T-helper 2 cell treated with Interferon-gamma antibody and Interleukin-4, amounts not matched to agents 5 μg/mL and 100 μg/mL, for 36 hours (primary cell): ENCODE results near the gene CYBC1.
"Not testable (repeated sequence)": the region's sequence is repeated elsewhere in the genome, so short reads cannot be mapped to it uniquely, and the experiment has no call there.

Experiments used
- DNase-seq: peaks from one replicate; pipeline ENCODE4 v3.0.0; 2021; ENCODE audit warnings: low spot score
- H3K27ac Mint-ChIP-seq: one replicate; pipeline ENCODE4 v1.8.0; 2021; ENCODE audit warnings: mild to moderate bottlenecking, mixed read lengths
- H3K27me3 Mint-ChIP-seq: one replicate; pipeline ENCODE4 v1.8.0; 2021; ENCODE audit warnings: low read depth, mixed read lengths
- H3K36me3 Mint-ChIP-seq: one replicate; pipeline ENCODE4 v1.8.0; 2021; ENCODE audit warnings: low read depth, mixed read lengths
- H3K4me1 Mint-ChIP-seq: one replicate; pipeline ENCODE4 v1.8.0; 2021; ENCODE audit warnings: low read depth, mixed read lengths
- H3K4me3 Mint-ChIP-seq: one replicate; pipeline ENCODE4 v1.8.0; 2022; ENCODE audit warnings: mild to moderate bottlenecking, moderate library complexity, mixed read lengths
- H3K9me3 Mint-ChIP-seq: one replicate; pipeline ENCODE4 v1.8.0; 2021; ENCODE audit warnings: mixed read lengths

The CYBC1 gene

DNA sequence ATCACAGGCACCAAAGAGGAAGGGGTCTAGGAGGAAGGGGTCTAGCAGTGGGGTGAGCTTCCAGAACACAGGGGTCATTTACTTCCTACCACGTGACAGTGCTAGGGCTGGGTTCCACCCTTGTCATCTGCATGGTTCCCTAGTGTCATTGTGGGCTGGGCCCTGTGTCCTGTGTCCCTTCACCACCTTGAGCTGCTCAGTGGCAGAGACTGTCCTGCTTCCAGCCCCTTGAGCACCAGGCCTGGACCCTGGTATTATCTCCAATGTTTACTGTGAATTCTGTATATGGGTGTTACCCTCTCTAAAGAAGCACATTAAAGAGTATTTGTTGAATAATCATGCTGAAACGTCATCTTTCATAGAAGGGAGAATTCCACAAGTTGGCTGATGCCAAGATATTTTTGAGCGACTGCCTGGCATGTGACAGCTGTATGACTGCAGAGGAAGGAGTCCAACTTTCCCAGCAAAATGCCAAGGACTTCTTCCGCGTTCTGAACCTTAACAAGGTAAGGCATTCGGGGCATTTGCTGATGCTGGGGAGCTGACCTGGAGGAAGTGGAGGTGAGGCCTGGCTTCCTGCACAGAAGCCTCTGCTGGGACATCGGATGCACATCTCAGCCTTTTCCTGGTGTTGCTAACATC lies 13.5 kb upstream of the CYBC1 start:
- no peak overlapping the region for H3K27ac Mint-ChIP-seq
- no peak for DNase-seq
- peaks cover 64% of the 10 kb centered on the region for H3K36me3 Mint-ChIP-seq
- H3K4me1 Mint-ChIP-seq, result peaks cover 26% of the 10 kb centered on the region
- no peaks in the 10 kb centered on the region for H3K9me3 Mint-ChIP-seq
- no peaks in the 10 kb centered on the region for H3K27me3 Mint-ChIP-seq
- no peak overlapping the region for H3K4me3 Mint-ChIP-seq

DNA sequence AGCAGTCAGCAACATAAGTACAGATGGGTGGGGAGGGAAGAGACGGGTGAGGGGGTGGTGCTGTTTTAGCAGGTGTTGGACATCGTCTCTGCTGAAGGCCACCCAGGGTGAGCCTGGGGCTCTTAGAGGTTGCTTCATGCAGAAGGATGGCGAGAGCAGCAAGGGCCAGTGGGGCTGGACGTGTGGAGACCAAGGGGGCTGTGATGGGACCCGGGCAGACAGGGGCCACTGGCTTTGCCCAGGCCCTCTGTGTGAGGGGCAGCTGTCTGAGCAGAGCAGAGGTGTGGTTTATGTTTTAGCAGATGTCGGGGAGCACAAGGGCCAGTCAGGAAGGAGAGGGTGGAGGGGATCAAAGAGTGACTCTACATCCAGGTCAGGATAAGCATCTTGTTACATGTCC lies 12.8 kb upstream of the CYBC1 start:
- peaks cover 23% of the 10 kb centered on the region for H3K4me1 Mint-ChIP-seq
- H3K27ac Mint-ChIP-seq, result peak overlapping the region; percentile 22
- peaks cover 57% of the 10 kb centered on the region for H3K36me3 Mint-ChIP-seq
- H3K9me3 Mint-ChIP-seq, result no peaks in the 10 kb centered on the region
- no peaks in the 10 kb centered on the region for H3K27me3 Mint-ChIP-seq
- no peak overlapping the region for H3K4me3 Mint-ChIP-seq
- no peak for DNase-seq

DNA sequence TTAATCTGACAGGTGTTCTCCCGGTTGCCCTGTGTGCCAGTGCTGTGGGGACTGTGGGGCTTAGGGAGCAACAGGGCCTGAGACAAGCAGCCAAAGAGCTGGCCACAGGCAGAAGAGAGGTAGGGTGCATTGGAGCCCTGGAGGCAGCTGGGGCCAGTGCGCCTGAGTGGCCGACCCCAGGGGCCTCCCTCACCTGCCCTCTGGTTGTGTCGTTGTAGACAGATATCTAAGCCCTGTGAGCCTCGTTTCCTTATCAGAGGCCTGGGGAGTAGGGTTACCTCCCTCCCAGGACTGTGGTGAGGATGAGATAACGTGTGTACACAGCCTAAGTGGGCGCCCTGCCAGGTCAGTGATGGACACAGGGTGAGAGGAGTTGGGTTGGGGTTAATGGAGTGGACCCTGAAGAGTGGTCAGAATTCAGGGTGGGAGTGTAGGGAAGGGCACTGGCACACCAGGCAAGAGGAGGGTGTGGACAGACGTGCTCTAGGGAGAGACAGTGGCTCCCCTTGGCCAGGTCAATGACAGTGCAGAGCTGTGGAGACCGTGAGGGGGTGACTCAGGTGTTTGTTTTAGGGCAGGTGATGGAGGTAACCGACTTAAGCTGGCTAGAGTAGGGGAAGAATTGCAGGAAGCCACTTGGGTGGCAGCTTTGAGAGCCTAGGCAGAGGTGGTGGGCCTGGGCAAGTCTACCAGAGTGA lies 11.4 kb upstream of the CYBC1 start:
- H3K27me3 Mint-ChIP-seq, result no peaks in the 10 kb centered on the region
- H3K36me3 Mint-ChIP-seq, result peaks cover 59% of the 10 kb centered on the region
- DNase-seq, result no peak
- no peaks in the 10 kb centered on the region for H3K9me3 Mint-ChIP-seq
- peak overlapping the region; percentile 46 for H3K27ac Mint-ChIP-seq
- H3K4me1 Mint-ChIP-seq, result peaks cover 31% of the 10 kb centered on the region
- no peak overlapping the region for H3K4me3 Mint-ChIP-seq

DNA sequence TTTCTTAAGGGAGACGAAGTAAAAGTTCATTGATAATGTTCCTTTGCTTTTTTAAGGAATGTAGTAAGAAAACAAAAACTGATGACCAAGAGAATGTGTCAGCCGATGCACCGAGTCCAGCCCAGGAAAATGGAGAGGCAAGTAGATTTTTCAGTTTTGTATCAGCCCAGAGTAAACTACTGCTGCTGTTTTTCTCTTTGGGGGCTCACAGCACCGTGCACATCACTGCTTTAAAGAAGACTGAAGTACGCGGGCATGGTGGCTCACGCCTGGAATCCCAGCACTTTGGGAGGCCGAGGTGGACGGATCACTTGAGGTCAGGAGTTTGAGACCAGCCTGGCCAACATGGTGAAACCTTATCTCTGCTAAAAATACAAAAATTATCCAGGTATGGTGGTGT lies 9.4 kb upstream of the CYBC1 start:
- Mint-ChIP-seq H3K4me1 (peaks cover 30% of the 10 kb centered on the region), H3K36me3 (peaks cover 45% of the 10 kb centered on the region), H3K4me3 (peak overlapping the region; percentile 32)
- not testable (repeated sequence) for H3K9me3 Mint-ChIP-seq, H3K27ac Mint-ChIP-seq, H3K27me3 Mint-ChIP-seq, DNase-seq

DNA sequence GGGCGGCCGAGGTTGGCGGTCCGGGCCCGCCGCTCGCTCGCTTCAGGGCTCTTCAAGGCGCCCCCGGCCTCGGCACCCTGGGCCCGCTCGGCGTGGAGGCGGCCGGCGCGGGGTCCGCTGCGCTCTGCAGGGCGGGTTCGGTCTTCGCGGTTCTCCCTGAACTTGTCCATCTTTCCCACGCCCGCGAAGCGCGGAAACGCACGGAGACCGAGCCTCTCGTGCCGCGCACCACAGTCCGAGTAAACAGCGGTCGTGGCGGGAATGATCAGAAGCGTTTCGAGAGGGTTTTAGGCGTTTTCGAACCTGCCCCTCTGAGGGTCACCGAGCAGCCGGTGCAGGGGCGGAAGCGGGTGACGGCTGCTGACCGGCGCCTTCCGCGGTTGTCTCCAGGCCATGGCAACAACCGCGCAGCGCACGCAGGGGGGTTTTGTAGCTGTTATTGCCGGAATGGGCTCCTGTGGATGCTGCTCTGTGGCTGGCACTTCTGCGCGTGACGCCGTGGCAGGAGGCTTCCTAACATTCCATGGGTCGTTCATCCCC lies 8.4 kb upstream of the CYBC1 start:
- peak; percentile 39 for DNase-seq

DNA sequence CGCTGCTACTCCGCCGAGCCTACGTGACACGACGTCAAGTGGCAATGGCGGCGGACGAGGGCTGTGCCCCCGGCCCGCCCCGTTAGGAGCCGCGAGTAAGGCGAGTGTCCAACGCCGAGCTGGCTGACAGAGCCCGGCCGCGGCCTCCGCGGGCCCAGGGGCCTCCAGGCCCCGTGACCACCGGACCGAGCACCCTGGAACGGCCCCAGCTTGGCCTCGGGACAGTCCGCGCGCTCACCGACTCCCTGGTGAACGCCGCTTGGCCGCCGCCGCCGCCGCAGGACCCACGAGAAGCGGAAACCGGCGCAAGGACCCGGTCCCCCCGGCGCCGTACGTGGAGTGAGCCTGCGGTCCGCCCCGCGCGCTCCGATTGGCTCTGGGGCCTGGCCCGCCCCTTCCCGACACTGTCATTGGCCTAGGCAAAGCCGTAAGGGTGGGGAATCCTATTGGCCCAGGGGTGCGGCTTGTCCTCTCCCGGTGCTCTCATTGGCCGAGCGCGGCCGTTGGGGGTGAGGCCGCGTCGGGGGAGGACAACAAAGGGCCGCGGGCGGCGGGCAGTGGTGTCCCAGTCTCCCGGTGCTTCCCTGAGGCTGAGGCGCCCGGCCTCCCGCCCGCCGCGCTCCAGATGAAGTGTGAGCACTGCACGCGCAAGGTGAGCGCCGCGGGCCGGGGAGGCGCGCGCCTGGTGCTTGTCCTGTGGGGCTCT lies 7.8 kb upstream of the CYBC1 start, which contains the start of gene NARF:
Gene NARF (plus strand): TSS at position 563 of the 706 bp plus-strand sequence. CDS start 63 bp downstream, at position 626.
- peak within 1 kb of the TSS; percentile 93 for H3K4me3 Mint-ChIP-seq
- DNase-seq, result peak; percentile 99
- H3K27ac Mint-ChIP-seq, result peak within 1 kb of the TSS; percentile 97
- no peaks in the 10 kb centered on the region for H3K27me3 Mint-ChIP-seq
- H3K9me3 Mint-ChIP-seq, result peaks cover 3% of the 10 kb centered on the region
- peaks cover 26% of the 10 kb centered on the region for H3K4me1 Mint-ChIP-seq
- H3K36me3 Mint-ChIP-seq, result peaks cover 31% of the 10 kb centered on the region

More for the DNA sequence above, 8.4 kb upstream of the CYBC1 start:
- Mint-ChIP-seq H3K36me3 (peaks cover 37% of the 10 kb centered on the region), H3K27ac (peak overlapping the region; percentile 84), H3K9me3 (peaks cover 3% of the 10 kb centered on the region), H3K4me1 (peaks cover 26% of the 10 kb centered on the region), H3K4me3 (peak overlapping the region; percentile 93), H3K27me3 (no peaks in the 10 kb centered on the region)

DNA sequence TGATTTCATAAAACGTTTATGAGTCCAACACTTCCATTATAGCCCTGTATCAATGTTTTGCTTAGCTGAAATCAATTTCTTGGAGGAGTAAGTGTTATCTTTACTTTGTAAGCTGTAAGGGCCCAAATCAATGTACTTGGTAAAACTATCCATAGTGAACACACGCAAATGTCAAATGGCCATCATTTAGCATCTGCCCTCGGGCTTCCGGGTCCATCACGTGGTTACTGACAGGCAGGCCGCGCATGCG lies 7.3 kb upstream of the CYBC1 start:
- peaks cover 3% of the 10 kb centered on the region for H3K9me3 Mint-ChIP-seq
- peaks cover 28% of the 10 kb centered on the region for H3K36me3 Mint-ChIP-seq

DNA sequence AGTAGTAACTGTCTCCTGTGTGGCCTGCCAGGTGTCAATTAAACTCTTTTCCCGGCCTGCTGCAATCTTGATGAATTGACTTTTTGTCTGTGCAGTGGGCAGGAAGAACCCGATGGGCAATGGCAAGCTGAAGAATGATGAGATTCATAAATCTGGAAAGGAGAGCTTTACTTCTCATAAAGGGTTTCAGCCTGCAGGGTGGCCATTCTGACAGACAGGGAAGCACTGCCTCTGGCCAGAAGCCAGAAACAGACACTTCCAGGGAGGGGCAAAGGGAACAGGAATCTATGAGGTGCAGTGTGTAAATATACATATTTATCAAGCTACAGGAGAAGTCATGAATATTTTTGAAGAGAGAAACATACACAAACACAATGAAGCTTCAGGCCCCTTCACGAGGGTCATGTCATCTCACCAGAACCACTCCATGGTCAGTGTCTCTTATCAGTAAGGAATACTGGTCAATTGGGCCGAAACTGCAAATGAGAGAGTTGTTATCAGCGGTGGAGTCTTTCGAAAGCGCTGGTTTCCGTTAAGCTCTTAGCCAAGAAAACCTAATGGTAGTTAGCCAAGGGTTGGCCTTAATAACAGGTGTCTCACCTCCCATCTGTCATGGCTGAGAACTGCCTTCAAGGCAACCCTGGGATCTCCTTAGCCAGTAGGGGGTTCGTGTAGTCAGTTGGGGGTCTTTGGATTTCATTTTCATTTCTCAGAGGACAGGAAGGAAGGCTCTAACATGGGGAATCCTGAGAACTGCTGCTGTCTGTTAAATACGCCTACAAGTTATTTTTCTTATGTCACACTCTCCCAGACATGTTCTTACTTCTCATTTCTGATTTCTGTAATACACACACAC lies 6.7 kb upstream of the CYBC1 start:
- no peak for DNase-seq
- H3K4me3 Mint-ChIP-seq, result peak overlapping the region; percentile 89

More for the DNA sequence above, 7.3 kb upstream of the CYBC1 start:
- H3K27ac Mint-ChIP-seq, result peak overlapping the region; percentile 97
- DNase-seq, result no peak
- peaks cover 26% of the 10 kb centered on the region for H3K4me1 Mint-ChIP-seq
- H3K4me3 Mint-ChIP-seq, result peak overlapping the region; percentile 89
- H3K27me3 Mint-ChIP-seq, result no peaks in the 10 kb centered on the region

DNA sequence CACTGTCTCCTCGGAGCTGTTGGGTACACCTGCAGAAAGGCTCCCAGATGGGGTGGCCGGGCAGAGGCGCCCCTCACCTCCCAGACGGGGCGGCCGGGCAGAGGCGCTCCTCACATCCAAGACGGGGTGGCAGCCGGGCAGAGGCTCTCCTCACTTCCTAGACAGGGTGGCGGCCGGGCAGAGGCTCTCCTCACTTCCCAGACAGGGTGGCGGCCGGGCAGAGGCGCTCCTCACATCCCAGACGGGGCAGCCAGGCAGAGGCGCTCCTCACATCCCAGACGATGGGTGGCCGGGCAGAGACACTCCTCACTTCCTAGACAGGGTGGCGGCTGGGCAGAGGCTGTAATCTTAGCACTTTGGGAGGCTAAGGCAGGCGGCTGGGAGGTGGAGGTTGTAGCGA lies 3.2 kb upstream of the CYBC1 start:
- H3K4me3 Mint-ChIP-seq, H3K27ac Mint-ChIP-seq, H3K27me3 Mint-ChIP-seq, DNase-seq, H3K9me3 Mint-ChIP-seq: not testable (repeated sequence)
- Mint-ChIP-seq H3K4me1 (peaks cover 36% of the 10 kb centered on the region), H3K36me3 (peaks cover 25% of the 10 kb centered on the region)

More for the DNA sequence above, 6.7 kb upstream of the CYBC1 start:
- H3K4me1 Mint-ChIP-seq, result peaks cover 24% of the 10 kb centered on the region
- H3K9me3 Mint-ChIP-seq, result peaks cover 6% of the 10 kb centered on the region
- no peaks in the 10 kb centered on the region for H3K27me3 Mint-ChIP-seq
- H3K27ac Mint-ChIP-seq, result peak overlapping the region; percentile 97
- H3K36me3 Mint-ChIP-seq, result peaks cover 28% of the 10 kb centered on the region

DNA sequence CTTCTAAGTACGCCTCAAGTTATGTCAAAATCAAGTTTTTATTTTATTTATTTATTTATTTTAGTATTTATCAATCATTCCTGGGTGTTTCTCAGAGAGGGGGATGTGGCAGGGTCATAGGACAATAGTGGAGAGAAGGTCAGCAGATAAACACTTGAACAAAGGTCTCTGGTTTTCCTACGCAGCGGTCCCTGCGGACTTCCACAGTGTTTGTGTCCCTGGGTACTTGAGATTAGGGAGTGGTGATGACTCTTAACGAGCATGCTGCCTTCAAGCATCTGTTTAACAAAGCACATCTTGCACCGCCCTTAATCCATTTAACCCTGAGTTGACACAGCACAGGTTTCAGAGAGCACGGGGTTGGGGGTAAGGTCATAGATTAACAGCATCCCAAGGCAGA lies 2.6 kb upstream of the CYBC1 start:
- not testable (repeated sequence) for DNase-seq, H3K27me3 Mint-ChIP-seq, H3K9me3 Mint-ChIP-seq, H3K27ac Mint-ChIP-seq, H3K4me3 Mint-ChIP-seq
- Mint-ChIP-seq H3K36me3 (peaks cover 25% of the 10 kb centered on the region), H3K4me1 (peaks cover 36% of the 10 kb centered on the region)

DNA sequence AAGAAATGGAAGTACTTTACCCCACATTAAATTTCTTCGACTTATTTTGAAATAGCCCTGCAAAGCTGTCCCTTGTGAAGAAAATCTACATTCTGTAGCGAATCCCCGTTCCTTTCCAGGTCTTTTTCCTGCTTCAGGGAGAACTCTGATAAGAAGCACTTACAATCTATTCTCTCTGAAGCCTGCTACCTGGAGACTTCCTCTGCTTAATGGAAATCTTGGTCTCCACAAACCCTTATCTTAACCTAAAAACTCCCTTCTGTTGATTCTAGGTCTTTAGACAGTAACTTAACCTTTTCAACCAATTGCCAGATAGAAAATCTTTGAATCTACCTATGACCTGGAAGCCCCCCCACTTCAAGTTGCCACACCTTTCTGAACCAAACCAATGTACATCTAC lies 1.6 kb upstream of the CYBC1 start:
- no peak for DNase-seq
- no peaks in the 10 kb centered on the region for H3K27me3 Mint-ChIP-seq
- H3K4me3 Mint-ChIP-seq, result peak overlapping the region; percentile 92
- peaks cover 27% of the 10 kb centered on the region for H3K36me3 Mint-ChIP-seq
- H3K4me1 Mint-ChIP-seq, result peaks cover 30% of the 10 kb centered on the region
- H3K9me3 Mint-ChIP-seq, result peaks cover 8% of the 10 kb centered on the region
- H3K27ac Mint-ChIP-seq, result peak overlapping the region; percentile 92

DNA sequence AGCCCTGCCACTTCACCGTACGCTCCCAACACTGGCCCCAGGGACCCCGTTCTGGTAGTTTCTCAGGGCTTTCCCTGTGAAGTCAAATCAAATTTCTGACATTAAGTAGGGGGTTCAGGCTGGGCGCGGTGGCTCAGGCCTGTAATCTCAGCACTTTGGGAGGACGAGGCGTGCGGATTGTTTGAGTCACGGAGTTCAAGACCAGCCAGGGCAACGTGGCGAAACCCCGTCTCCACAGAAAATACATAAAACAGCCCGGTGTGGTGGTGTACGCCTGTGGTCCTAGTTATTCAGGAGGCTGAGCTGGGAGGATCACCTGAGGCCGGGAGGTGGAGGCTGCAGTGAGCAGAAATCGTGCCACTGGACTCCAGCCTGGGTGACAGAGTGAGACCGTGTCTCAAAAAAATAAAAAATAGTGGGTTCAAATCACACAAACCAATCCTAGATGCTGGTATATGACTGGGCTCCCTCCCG lies 632 bp downstream of the CYBC1 start:
- Mint-ChIP-seq H3K27ac (peak overlapping the region; percentile 92), H3K4me1 (peaks cover 24% of the 10 kb centered on the region), H3K4me3 (peak overlapping the region; percentile 92), H3K9me3 (peaks cover 8% of the 10 kb centered on the region), H3K36me3 (peaks cover 29% of the 10 kb centered on the region), H3K27me3 (no peaks in the 10 kb centered on the region)
- no peak for DNase-seq

DNA sequence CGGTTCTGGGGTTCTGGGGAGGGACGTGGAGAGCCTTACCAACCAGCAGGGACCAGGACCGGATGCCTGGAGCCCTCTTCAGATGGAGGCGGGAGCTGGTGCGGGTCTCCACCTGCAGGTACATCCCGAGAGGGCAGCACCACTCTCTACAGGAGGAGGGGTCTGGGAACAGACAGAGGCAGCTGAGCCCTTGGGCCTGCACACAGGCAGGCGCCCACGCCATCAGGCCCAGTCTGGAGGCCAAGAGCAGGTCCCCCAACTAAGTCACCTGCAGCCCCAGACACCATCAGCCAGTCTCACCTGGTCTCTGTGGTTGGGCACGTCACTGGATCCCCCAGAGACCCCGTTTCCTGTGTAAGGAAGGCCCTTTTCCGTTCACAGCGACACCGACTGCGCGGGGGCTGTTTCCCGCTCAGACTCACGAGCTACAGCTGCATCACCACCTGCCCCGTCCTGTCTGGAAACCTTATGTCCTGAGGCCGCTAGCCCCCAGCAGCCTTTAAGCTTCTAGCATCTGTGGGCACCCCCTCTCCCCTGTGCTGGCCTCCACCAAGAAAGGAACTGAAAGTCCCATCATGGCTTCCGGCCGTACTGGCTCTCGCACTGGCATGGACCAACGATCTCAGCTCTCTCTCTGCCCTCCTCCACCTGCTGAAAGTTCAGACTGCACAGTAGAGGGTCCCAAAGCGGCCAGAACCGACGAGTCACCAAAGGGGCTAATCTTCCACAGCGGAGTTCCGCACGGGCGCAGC lies 1.2 kb downstream of the CYBC1 start:
- peaks cover 29% of the 10 kb centered on the region for H3K36me3 Mint-ChIP-seq
- peak; percentile 64 for DNase-seq
- H3K4me1 Mint-ChIP-seq, result peaks cover 24% of the 10 kb centered on the region
- peaks cover 8% of the 10 kb centered on the region for H3K9me3 Mint-ChIP-seq
- H3K27me3 Mint-ChIP-seq, result no peaks in the 10 kb centered on the region
- peak overlapping the region; percentile 92 for H3K4me3 Mint-ChIP-seq
- H3K27ac Mint-ChIP-seq, result peak overlapping the region; percentile 92
